Gastroesophageal sphincter (tissue), 4 donors: ENCODE measurements around the gene CELA2A. TPM values are rescaled to one million over a fixed set of nuclear protein-coding genes. Genes with fewer than 3 reads are reported as not detected.
"Not testable (repeated sequence)": the region's sequence is repeated elsewhere in the genome, so short reads cannot be mapped to it uniquely, and the experiment has no call there.

Experiments
- ATAC-seq: fragments of 150-250 bp; one replicate; pipeline ENCODE4 v1.9.1; 2016; ENCODE audit warnings: mild to moderate bottlenecking, moderate library complexity
- H3K27ac ChIP-seq, 4 donors: fragments of 200-600 bp; sonication (generic) in 3 of 4; 1 replicate in 3 of 4; 2 replicates in 1 of 4; pipeline ENCODE4 v1.5.1; 2016 to 2019
- H3K27me3 ChIP-seq: fragments of 200-600 bp; sonication (generic); one replicate; pipeline ENCODE4 v1.5.1; 2019
- H3K36me3 ChIP-seq, 2 donors: fragments of 200-600 bp; sonication (generic); one replicate each; pipeline ENCODE4 v1.5.1; 2019; ENCODE audit warnings: control low read depth in 1 of 2
- H3K4me1 ChIP-seq, 3 donors: fragments of 200-600 bp; sonication (generic); 1 replicate in 2 of 3; 2 replicates in 1 of 3; pipeline ENCODE4 v1.5.1; 2016 to 2019; ENCODE audit warnings: control low read depth in 2 of 3
- H3K4me3 ChIP-seq, 2 donors: fragments of 200-600 bp; sonication (generic); one replicate each; pipeline ENCODE4 v1.5.1; 2019; ENCODE audit warnings: mild to moderate bottlenecking in 1 of 2, moderate library complexity in 1 of 2
- H3K9me3 ChIP-seq, 3 donors: fragments of 200-600 bp; sonication (generic); one replicate each; pipeline ENCODE4 v1.5.1; 2017 to 2019; ENCODE audit warnings: control low read depth in 2 of 3
- CTCF ChIP-seq, 4 experiments: fragments of 200-600 bp in 2 of 4; fragments of 450-650 bp in 2 of 4; sonication (generic) in 1 of 4; IDR thresholded peaks; one replicate each; pipeline ENCODE4 v1.5.1; 2017 to 2019; ENCODE audit warnings: antibody characterized with exemption in 4 of 4, mild to moderate bottlenecking in 2 of 4, moderate library complexity in 2 of 4
- EP300 ChIP-seq: sonication (generic); formaldehyde crosslinking; IDR thresholded peaks from one replicate; pipeline ENCODE4 v1.6.1; 2017; ENCODE audit warnings: antibody characterized with exemption, mild to moderate bottlenecking
- POLR2A ChIP-seq, 2 donors: fragments of 450-650 bp; IDR thresholded peaks; one replicate each; pipeline ENCODE4 v1.6.1; 2017; ENCODE audit warnings: antibody characterized with exemption in 2 of 2, mild to moderate bottlenecking in 2 of 2, moderate library complexity in 1 of 2
- POLR2AphosphoS5 ChIP-seq: sonication (generic); formaldehyde crosslinking; IDR thresholded peaks from one replicate; pipeline ENCODE4 v1.6.1; 2017; ENCODE audit warnings: antibody characterized with exemption
- WGBS, 2 donors: methylation state at CpG; one replicate each; pipeline ENCODE4 v1.1.5; 2018; ENCODE audit warnings: low coverage in 1 of 2; 5-methylcytosine and 5-hydroxymethylcytosine counted together
- total RNA-seq, 4 donors: library from RNA; depleted of rRNA; stranded (reverse); fragments of >200 nt; gene quantifications; one replicate each; pipeline ENCODE4 v1.1.0, GENCODE V29; 2016

CELA2A gene
- total RNA-seq, 4 donors from 2014 or later = not detected

- WGBS, 2 donors = no CpG with 5 or more reads among the region's 6 CpGs
- no peaks in the 10 kb centered on the region for H3K9me3 ChIP-seq
- peak overlapping the region in 1 of 2 donors; percentile 34 for H3K4me3 ChIP-seq
- H3K27me3 ChIP-seq = no peaks in the 10 kb centered on the region
- H3K36me3 ChIP-seq = peaks cover 0 to 45% of the 10 kb centered on the region in 2 donors
- TF ChIP-seq CTCF (IDR thresholded peaks at IDR 0.05) (no peak), EP300 (no peak), POLR2A (IDR thresholded peaks at IDR 0.05) (no peak), POLR2AphosphoS5 (no peak)
- H3K4me1 ChIP-seq = peaks cover 0 to 24% (median 5%) of the 10 kb centered on the region in 3 donors
- peak overlapping the region in 3 of 4 donors; percentile 53 to 78 (median 61) for H3K27ac ChIP-seq
- peak; percentile 31 for ATAC-seq
Measured at GRCh38 chr1:15427280-15427666, 29.3 kb upstream of the CELA2A start.

- not testable (repeated sequence) for ATAC-seq, H3K9me3 ChIP-seq, H3K27me3 ChIP-seq, H3K27ac ChIP-seq, H3K4me3 ChIP-seq
- H3K4me1 ChIP-seq = peaks cover 0 to 24% (median 5%) of the 10 kb centered on the region in 3 donors
- peaks cover 0 to 45% of the 10 kb centered on the region in 2 donors for H3K36me3 ChIP-seq
- WGBS, 2 donors = 90 to 94% methylated on average over 6 of the region's 11 CpGs
Measured at GRCh38 chr1:15428252-15428651, 28.3 kb upstream of the CELA2A start.

- WGBS, 2 donors = 67 to 88% methylated on average over 5 to 6 of the region's 18 CpGs
- Histone ChIP-seq H3K27ac (no peak overlapping the region), H3K27me3 (no peaks in the 10 kb centered on the region), H3K9me3 (no peaks in the 10 kb centered on the region), H3K4me1 (peaks cover 0 to 24% (median 5%) of the 10 kb centered on the region in 3 donors), H3K4me3 (no peak overlapping the region), H3K36me3 (peaks cover 0 to 45% of the 10 kb centered on the region in 2 donors)
- no peak for ATAC-seq
- no peak for TF ChIP-seq CTCF (IDR thresholded peaks at IDR 0.05)
- no peak for TF ChIP-seq POLR2A (IDR thresholded peaks at IDR 0.05)
- no peak for TF ChIP-seq POLR2AphosphoS5
- TF ChIP-seq EP300 = no peak
Measured at GRCh38 chr1:15428815-15429435, 27.6 kb upstream of the CELA2A start.

- H3K4me1 ChIP-seq = peaks cover 0 to 24% (median 5%) of the 10 kb centered on the region in 3 donors
- H3K36me3 ChIP-seq = peaks cover 0 to 45% of the 10 kb centered on the region in 2 donors
Measured at GRCh38 chr1:15429701-15430149, 26.8 kb upstream of the CELA2A start.

GRCh38 chr1:15430787-15431570 is 25.6 kb upstream of the CELA2A start:
- Histone ChIP-seq H3K9me3 (no peaks in the 10 kb centered on the region), H3K27ac (no peak overlapping the region), H3K4me1 (peaks cover 0 to 23% (median 5%) of the 10 kb centered on the region in 3 donors), H3K27me3 (no peaks in the 10 kb centered on the region), H3K4me3 (no peak overlapping the region), H3K36me3 (peaks cover 0 to 40% of the 10 kb centered on the region in 2 donors)
- 30 to 87% methylated on average over 4 to 7 of the region's 19 CpGs for WGBS, 2 donors
- no peak for TF ChIP-seq POLR2A (IDR thresholded peaks at IDR 0.05)
- peak in 3 of 4 experiments; percentile 92 to 96 (median 94) for TF ChIP-seq CTCF (IDR thresholded peaks at IDR 0.05)
- no peak for TF ChIP-seq EP300
- peak; percentile 48 for ATAC-seq

More at GRCh38 chr1:15429701-15430149, 26.8 kb upstream of the CELA2A start:
- Histone ChIP-seq H3K27ac (no peak overlapping the region), H3K9me3 (no peaks in the 10 kb centered on the region), H3K27me3 (no peaks in the 10 kb centered on the region), H3K4me3 (no peak overlapping the region)
- 82 to 91% methylated on average over 6 to 12 of the region's 19 CpGs for WGBS, 2 donors
- TF ChIP-seq EP300 = no peak
- no peak for ATAC-seq
